HG03108 (cell line): ENCODE measurements around the gene RBPJL.

ENCODE experiments used
- ATAC-seq: cut with Tn5 transposase; IDR thresholded peaks from one replicate; pipeline ENCODE4 v1.9.1; 2021; ENCODE audit warnings: moderate library complexity; ENCODE audit not compliant: unreplicated experiment

Gene RBPJL

DNA sequence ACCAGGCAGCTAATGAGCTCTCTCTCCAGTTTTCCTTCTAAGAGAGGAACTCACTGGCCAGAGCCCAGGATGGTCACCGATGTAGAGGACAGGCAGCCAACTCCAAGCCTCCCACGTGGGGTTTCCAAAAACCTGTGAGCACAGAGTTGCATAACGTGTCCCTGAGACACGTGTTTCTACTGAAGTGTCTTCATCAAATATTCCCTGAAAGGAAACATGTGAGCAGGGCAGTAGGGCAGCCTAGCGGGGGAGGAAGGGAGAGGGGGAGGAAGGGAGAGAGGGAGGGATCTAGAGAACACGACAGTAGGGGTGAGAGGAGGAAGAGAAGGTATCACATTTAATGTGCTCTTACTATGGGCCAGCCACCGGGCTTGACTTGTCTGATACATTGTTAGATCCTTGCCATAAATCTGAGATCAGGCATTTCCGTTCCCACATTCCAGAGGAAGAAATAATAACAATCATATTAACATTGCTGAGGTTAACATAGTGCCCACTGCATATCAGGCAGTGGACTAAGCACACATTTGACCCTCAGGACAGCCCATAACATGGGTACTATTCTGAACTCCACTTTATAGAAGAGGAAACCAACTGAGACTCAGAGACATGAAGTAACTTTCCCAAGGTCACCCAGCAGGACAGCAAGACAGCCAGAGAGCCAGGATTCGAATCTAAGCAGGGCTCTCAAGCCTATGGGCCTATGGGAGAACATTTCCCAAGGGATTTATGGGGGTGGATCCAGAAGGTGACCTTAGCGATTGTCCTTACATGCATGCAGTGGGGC, 51.8 kb downstream of the RBPJL start:
- ATAC-seq = no peak

- no peak for ATAC-seq
Measured at GRCh38 chr20:45359069-45359405, 52.4 kb downstream of the RBPJL start.

DNA sequence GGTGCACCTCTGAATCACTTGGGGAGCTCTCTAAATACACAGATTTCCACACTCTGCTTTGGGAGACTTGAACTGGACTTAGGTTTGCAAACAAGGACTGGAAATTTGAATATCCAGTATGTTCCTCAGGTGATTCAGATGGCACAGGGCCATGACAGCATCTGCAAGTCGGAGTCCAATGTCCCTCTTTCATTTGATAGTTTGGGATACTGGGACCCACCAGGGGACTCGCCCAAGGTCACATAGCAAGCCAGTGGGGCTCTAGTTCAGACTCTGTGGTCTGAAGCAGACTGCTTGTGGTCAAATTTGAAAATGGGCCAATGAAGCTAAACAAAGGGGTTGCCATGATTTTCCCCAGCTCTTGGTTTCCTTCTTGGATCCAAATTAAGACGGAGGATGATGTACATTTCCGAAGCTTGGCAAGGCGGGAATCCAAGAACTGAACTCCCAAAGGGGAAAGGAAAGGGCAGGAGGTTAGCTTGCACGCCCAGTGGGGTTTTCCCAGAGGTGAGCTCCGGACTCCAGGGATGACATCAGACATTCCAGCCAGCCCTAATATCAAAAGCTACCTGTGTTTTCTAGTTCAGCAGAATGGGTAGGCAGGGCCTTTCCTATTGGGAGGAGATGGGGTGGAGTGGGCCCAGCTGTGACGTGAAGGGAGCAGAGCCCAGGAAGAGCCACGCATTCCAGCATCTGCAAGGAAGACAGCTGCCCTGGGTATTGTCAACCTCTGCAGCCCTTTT, 52.9 kb downstream of the RBPJL start:
- ATAC-seq = no peak

GRCh38 chr20:45361793-45362192, 55.2 kb downstream of the RBPJL start:
- no peak for ATAC-seq

DNA sequence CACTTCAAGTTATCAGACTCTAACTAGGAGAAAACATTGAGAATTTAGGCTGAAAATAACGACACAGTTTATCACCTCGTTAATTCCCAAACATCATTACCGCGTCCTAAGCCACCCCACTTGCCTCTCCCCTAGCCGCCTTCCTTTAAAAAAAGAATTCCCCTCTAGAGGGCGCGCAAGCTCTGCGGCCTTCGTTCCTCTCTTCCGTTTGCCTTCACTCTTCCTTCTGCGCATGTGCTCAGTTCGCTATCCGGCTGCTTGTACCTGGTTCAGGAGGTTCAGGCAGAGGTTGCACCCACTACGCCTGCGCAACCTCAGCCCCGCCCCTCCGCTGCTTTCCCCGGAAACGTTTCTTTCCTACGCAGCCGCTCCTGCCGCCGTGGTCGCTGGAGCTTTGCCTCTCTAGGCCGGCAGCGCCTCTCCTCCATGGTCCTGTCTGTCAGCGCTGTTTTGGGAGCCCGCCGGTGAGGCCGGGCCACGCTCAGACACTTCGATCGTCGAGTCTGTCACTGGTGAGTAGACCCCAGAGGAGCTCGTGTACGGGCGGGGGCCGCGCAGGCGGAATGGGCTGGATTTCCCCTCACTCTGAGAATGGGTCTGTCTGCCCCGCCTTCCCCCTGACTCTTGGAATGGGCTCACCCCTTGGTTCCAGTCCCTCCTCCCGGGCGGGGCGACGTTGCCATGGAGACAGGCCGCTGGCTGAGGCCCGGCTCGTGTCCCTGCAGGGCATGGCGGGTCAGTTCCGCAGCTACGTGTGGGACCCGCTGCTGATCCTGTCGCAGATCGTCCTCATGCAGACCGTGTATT, 56.4 kb downstream of the RBPJL start, which contains the start of gene SYS1:
SYS1 (plus strand) TSS at position 353 of the 807 bp plus-strand sequence; CDS start at position 729, 376 bp downstream.
- ATAC-seq = peak; percentile 72

DNA sequence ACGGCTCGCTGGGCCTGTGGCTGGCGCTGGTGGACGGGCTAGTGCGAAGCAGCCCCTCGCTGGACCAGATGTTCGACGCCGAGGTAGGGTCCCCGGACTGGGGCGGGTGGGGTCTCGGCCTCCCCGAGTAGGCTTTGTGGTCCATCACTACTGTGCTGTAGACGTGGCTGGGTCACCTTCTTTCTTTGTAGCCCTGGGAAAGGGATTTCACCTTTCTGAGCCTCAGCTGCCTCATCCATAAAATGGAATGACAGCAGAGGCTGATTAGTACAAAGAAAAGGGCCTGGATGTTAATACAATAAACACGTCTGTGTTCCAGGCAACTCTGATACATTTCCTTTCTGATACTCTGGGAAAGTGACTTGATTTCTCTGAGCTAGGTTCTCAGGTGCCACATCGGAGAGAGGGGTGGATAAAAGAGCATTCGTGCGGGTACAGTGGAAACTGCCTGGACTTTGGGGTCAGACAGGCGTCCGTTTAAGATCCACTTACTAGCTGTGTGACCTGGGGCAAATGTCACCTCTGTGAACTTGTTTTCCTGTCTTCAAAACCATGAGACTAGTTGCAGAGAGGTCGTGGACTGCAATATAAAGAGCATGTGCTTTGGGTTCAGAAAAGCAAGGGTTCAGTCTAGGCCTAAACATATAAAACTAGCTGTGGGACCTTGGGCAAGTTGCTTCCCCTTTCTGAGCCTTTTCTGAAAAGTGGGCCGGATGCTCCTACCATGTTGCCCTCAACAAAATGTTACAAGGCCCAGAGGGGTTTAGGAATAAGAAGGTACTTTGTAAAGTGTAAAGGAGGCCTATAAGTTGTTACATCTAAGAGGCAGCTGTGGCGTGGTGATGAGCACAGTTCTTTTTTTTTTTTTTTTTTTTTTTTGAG, 57.2 kb downstream of the RBPJL start:
- no peak for ATAC-seq

GRCh38 chr20:45365444-45365970, 58.9 kb downstream of the RBPJL start:
- ATAC-seq = no peak

DNA sequence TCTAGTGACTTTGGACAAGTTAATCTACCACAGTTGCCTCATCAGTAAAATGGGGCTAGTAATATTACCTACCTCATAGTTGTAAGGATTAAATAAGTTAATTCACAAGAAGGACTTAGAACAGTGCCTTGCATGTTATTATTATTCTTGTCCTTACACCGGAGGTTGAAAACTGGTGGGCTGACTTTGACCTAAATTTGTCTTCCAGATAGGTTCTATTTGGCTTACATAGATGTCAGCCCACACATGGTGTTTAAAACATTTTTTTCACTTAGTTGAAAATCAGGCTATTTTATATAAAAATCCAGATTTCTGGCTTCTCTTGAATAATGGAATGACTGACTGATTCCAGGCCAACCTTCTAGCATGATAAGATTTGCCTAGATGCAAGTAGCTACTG, 59.6 kb downstream of the RBPJL start:
- no peak for ATAC-seq

GRCh38 chr20:45366631-45367030, 60.0 kb downstream of the RBPJL start:
- ATAC-seq = no peak

GRCh38 chr20:45367126-45367525, 60.5 kb downstream of the RBPJL start:
- ATAC-seq = no peak
